GM19467 (cell line): ENCODE measurements around the gene ABCA4.

Source experiments
- ATAC-seq: cut with Tn5 transposase; IDR thresholded peaks from one replicate; pipeline ENCODE4 v1.9.1; 2021; ENCODE audit warnings: mild to moderate bottlenecking, moderate library complexity; ENCODE audit not compliant: unreplicated experiment

Gene ABCA4

GRCh38 chr1:94124538-94124937, 3.6 kb upstream of the ABCA4 start:
- ATAC-seq: no peak

GRCh38 chr1:94122201-94122970, 1.4 kb upstream of the ABCA4 start:
- ATAC-seq: no peak

GRCh38 chr1:94121411-94121821, 468 bp upstream of the ABCA4 start:
- no peak for ATAC-seq

- no peak for ATAC-seq
Measured at GRCh38 chr1:94120570-94120901, 412 bp downstream of the ABCA4 start.

- ATAC-seq: no peak
Measured at GRCh38 chr1:94119796-94120569, 965 bp downstream of the ABCA4 start.

- no peak for ATAC-seq
Measured at GRCh38 chr1:94119306-94119705, 1.6 kb downstream of the ABCA4 start.

- ATAC-seq: no peak
Measured at GRCh38 chr1:94118471-94118870, 2.5 kb downstream of the ABCA4 start.

GRCh38 chr1:94118013-94118412, 2.9 kb downstream of the ABCA4 start:
- ATAC-seq: no peak

- ATAC-seq: no peak
Measured at GRCh38 chr1:94117259-94117851, 3.6 kb downstream of the ABCA4 start.

GRCh38 chr1:94115900-94116436, 5.0 kb downstream of the ABCA4 start:
- no peak for ATAC-seq

- ATAC-seq: no peak
Measured at GRCh38 chr1:94115254-94115899, 5.6 kb downstream of the ABCA4 start.

- no peak for ATAC-seq
Measured at GRCh38 chr1:94113589-94114226, 7.2 kb downstream of the ABCA4 start.

GRCh38 chr1:94111879-94112278, 9.1 kb downstream of the ABCA4 start:
- no peak for ATAC-seq

- no peak for ATAC-seq
Measured at GRCh38 chr1:94110946-94111740, 9.8 kb downstream of the ABCA4 start.

GRCh38 chr1:94110021-94110761, 10.8 kb downstream of the ABCA4 start:
- no peak for ATAC-seq

GRCh38 chr1:94109478-94109877, 11.5 kb downstream of the ABCA4 start:
- no peak for ATAC-seq

- no peak for ATAC-seq
Measured at GRCh38 chr1:94107141-94107540, 13.8 kb downstream of the ABCA4 start.

GRCh38 chr1:94106716-94107115, 14.2 kb downstream of the ABCA4 start:
- no peak for ATAC-seq

- no peak for ATAC-seq
Measured at GRCh38 chr1:94105957-94106529, 14.9 kb downstream of the ABCA4 start.
